GM18526 (cell line): Measurements from ENCODE around the gene PDSS1.

Experiments used
- POLR2A ChIP-seq: IDR thresholded peaks from 3 replicates; pipeline ENCODE4 v1.6.1; 2011; ENCODE audit not compliant: insufficient read length; ENCODE audit errors: extremely low read depth

Gene PDSS1

DNA sequence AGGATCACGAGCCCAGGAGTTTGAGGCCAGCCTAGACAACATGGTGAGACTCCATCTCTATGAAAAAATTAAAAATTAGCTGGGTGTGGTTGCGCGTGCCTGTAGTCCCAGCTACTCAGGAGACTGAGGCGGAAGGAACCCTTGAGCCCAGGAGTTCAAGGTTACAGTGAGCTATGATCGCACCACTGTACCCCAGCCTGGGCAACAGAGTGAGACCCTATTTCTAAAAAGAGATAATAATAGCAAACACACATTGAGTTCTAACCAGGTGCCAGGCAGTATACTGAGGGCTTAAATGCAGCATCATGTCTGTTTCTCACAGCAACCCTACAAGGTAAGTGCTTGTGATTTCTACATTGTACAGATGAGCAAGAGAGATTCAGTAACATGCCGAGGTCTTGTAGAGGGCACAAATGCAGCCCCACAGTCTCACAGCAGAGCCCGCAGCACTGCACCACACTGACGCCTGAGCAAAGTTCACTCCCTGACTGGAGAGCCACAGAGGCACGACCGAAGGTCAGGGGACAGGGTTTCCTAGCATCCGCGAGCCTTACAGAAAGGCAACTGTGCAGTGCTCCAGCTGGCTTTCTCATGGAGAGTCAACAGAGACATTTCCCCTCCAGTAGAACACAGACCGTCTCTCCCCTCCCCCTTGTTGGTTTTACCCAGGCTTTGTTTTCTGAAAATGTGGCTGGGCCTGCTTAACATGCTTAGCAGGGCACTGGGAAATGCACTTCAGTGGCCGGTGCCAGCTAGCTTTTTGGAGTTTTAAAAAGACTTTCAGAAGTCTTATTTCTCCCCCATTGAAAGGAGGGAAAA is 36.5 kb downstream of the PDSS1 start:
- TF ChIP-seq POLR2A: no peak

DNA sequence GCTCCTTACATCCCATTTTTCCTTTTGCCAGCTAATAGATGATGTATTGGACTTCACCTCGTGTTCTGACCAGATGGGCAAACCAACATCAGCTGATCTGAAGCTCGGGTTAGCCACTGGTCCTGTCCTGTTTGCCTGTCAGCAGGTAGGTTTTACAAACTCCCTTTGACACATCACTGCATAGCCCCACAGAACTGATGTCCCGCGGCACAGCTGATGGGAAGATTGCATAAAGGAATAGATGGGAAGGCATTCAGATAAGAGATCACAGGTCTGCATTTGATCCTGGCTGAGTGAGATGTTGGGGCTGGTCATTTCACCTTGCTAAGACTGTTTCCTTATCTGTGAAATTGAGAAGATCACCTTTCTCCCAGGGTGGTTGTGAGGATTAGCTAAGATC is 37.9 kb downstream of the PDSS1 start:
- TF ChIP-seq POLR2A: no peak

DNA sequence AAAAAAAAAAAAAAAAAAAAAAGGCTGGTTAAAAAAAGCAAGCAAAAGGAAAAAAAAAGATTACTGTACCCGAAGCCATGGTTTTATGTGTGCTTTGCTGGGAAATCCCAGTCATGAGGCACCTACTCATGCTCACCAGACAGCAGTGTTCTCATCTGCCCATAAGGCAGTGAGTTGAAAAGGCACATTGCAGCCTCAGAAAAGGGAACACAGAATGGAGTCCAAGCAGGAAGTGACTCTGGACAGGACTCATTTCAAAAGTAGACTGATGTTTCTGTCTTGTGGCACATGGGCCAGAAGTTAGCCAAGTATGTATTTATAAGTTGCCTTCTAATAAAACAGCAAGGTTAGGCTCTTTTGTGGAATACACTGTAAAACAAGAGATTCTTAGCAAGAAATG is 40.2 kb downstream of the PDSS1 start:
- TF ChIP-seq POLR2A: no peak

DNA sequence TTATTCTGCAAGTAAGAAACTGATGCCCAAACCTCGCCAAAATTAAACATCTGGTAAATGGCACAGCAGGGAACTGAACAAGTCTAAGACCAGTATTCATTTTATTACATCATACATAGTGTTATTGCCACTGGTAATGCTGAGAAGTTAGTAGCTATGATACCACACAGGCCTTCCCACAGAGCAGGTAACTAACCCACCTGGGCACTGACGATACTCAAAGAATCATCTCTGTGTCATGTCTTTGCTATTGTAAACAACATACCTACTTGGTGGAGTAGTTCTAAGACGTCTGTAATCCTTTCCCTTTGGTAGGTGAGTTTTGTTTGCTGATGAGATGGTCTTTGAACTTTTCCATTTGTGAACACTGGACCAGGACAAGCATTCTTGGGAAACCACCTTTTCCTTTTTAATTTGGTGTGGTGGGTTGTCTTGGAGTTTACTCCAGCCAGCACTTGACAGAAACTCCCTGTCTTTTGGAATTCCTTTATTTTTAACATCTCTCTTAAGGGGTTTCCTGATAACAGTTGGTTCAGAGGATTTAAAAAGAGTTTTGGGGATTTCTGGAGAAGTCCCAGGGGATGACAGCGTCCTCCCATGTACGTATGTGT is 40.9 kb downstream of the PDSS1 start:
- no peak for TF ChIP-seq POLR2A

DNA sequence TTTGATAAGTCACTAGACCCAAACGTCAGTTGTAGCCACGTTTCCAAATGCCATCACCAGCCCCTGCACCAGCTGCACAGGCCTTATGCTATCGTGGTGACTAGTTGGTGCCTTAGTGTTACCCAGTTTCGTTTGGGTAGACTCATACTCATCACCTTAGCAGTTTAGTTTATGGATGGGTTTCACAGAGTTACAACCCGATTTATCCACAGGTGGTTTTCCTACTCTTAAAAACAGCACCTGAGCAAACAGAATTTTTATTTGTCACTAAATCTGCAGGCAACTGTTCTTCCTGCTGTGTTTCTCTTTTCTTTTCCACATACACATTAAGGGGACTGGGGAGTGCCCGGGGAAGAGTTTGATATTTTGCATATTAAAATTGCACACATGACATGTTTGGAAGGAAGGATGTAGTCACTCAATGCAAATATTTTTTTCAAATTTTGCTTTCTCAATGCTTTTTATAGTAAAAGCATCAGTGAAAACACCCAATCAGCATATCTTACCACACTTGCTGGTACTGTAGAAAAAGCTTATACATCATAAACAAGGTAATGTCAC is 41.6 kb downstream of the PDSS1 start:
- no peak for TF ChIP-seq POLR2A

DNA sequence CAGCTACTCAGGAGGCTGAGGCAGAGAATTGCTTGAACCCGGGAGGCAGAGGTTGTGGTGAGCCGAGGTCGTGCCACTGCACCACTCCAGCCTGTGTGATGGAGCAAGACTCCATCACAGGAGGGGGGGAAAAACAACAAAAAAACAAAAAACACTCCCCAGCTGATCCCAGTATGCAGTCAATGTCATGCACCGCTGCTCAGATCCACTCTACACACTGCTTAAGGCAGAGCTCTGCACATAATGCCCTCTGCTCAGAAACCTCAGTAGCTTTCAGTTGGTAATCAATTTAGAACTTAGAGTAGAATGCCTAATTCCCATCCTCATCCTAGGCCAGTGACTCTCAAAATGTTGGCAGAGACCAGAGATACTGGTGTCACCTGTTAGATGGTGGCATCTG is 43.9 kb downstream of the PDSS1 start:
- no peak for TF ChIP-seq POLR2A

DNA sequence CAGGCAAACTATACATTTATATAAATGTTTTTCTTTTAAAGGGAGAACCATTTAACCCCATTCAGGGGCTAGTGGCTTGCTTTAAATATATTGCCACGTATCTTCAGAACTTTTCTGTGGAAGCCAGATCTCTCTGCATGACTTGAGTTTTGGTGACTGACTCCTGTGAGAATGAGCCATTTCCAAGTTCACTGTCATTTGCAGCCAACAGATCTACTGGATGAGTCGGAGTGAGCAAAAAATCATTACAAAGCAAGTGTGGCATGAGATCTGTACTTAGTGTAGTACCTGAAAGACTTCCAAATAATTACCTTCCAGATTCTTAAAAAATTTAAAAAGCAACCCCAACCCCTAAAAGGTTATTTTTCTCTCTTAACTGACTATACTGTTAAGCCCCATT is 45.6 kb downstream of the PDSS1 start:
- TF ChIP-seq POLR2A: no peak

DNA sequence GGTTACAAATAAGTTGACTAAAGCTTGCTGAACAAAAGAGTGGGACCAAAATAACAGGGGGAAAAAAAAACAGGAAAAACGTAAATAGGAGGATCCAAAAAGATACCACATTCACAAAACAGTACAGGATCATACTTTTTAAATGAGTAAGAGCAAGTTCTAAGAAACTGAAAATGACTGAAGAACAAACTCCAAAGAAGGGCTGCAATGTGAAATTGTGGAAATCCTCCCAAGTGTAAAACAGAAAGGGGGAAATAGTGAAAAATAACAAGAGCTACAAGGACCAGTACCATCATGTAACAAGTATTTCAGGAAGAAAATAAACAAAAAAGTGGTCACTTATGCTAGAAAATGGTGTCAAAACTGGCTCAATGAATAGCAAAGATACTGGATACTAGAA is 46.3 kb downstream of the PDSS1 start:
- no peak for TF ChIP-seq POLR2A

DNA sequence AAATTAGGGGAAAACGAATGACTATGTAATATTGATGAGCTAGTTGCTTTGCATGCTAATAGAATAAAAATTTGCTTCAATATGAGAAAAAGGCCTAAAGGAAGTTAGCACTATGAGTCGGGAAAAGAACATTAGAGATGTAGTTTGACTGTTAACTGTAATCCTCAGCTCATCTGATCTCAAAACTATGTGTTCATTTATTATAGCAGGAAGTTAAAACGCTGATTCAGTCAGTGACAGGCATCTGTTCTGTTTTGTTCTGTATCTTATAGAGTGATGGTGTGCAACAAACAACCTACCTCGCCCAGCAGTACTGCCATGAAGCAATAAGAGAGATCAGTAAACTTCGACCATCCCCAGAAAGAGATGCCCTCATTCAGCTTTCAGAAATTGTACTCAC is 48.6 kb downstream of the PDSS1 start:
- no peak for TF ChIP-seq POLR2A

DNA sequence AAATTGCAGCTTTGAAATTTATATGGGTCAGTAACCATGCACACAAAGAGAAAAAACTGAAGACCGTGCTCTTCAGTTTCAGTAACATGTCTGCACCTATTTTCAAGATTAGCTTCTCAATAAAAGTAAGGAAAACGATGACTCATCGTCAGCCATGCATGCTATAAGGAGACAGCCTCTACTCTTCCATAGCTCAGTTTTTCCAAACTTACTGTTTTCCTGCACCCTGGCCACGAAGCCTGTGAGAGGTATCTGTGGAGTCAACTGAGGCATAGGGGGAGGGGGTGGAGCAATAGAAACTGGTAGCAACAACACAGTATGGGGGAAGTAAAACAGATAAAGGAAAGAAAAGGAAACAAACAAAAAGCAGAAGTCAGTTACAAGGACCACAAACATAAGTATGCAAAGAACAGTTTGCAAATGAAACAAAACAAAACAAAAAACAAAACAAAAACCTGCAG is 58.0 kb downstream of the PDSS1 start:
- no peak for TF ChIP-seq POLR2A

DNA sequence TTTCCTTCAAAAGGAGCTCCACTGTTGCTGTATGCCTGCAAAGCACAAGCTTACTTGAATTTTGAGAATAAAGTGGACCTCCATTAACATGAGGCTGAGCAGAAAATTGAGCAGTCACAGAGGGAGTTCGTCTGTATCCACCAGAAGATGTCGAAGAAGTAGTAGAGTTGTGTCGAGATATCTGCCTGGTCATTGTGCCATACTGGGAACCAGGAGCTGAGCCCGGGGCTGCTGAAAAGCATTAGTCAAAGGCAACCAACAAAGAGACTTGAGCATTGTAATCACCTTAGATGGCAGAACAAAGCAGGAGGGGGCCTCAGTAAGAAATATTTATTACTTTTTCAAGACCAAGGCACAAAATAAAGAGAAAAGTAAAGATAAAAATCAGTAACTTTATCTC is 61.5 kb downstream of the PDSS1 start:
- TF ChIP-seq POLR2A: no peak

DNA sequence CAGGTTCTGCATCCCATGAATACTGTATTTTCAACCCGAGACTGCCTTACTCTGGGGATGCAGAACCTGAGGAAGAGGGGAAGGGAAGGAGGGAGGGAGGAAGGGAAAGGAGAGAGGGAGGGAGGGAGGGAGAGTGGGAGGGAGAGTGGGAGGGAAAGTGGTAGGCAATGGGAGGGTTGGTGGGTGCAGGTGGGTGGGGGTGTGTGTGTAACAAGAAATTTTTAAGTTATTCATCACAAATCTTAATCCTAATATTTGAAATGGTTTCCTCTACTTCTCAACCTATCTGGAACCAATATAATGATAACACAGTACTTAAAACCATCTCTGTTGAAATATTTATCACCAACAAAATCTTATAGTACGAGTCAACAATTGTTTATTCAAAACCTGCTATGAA is 68.0 kb downstream of the PDSS1 start:
- TF ChIP-seq POLR2A: no peak

DNA sequence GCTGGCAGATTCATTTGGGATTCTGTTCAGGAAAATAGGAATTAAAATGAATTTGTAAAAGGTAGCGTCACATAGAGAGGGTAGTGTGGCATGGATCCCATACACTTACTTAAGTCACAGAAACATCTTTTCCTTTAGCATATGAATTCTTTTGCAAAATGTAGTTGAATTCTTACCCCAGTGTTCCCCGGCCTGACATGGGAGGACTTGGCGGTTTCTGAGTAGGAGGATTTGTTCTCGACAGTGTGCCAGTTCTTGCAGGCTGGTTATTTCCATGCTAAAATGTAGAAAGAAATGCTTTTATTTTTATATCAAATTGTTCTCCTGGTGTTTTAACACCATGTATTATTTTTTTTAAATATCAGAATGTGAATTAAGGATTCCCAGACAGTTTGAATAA is 72.6 kb downstream of the PDSS1 start:
- TF ChIP-seq POLR2A: no peak

DNA sequence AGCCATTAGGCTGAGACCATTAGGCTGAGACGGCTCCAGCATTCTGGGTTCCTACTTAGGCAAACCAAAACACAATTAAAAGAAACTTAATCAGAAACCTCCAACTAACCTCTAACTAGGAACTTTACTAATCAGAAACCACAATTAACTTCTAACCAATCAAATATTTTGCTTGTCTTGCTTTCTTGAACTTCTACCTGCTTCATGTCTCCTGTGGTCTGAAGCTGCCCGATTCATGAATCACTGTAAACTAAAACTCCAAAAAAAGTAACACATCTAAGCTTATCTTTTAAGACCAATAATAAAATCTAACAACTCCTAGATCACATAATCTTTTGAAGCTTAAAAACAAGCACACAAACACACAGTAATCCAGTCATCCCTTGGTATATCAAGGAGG is 76.1 kb downstream of the PDSS1 start:
- no peak for TF ChIP-seq POLR2A

DNA sequence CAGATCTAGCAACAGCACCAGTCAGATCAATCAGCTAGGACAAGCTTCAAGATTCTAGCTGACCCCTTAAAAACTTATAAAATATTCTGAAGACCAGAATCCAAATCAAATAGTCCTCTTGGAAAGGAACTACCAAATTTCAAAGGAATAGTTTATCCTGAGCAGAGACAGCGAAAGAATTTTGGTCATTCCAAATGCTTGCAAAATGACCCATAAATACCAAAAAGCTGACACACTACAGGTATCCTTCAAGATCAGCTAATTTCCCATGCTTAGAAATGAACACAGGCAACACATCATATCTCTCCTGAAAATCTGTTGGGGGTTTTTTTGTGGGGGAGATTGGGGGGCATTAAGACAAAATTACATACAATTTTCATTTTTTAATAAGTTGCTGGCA is 78.8 kb downstream of the PDSS1 start:
- no peak for TF ChIP-seq POLR2A

DNA sequence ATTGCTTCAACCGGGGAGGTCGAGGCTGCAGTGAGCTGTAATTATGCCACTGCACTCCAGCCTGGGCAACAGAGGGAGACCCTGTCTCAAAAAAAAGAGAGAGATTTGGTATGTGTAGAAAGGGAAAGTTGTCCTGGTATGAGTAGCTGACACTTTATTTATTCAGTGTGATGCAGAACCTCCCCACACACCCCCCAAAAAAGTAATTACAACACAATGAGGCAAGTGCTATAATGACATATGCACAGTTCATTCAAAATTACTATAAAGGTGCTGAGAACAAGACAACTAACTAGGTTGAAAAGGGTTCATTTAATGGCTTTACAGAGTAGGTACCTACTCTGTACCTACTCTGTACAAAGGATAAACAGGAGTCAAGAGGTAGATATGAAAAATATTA is 80.2 kb downstream of the PDSS1 start:
- TF ChIP-seq POLR2A: no peak
